Fibroblast of villous mesenchyme (primary cell): Measurements from ENCODE around the gene MAMDC4. TPM values are rescaled to one million over a fixed set of nuclear protein-coding genes. Genes with fewer than 3 reads are reported as not detected.
"Not testable (repeated sequence)": the region's sequence is repeated elsewhere in the genome, so short reads cannot be mapped to it uniquely, and the experiment has no call there.

Experiments
- DNase-seq: peaks from one replicate; pipeline ENCODE4 v3.0.0-alpha.2; 2010; ENCODE audit warnings: low read depth
- H3K4me3 ChIP-seq: 2 replicates; pipeline ENCODE4 v1.5.1; 2011; ENCODE audit warnings: low read depth, mild to moderate bottlenecking, low read length
- total RNA-seq: library from RNA; depleted of rRNA; stranded (reverse); fragments of >200 nt; gene quantifications from 2 replicates; pipeline ENCODE4 v1.2.3, GENCODE V29; 2012
- TF ChIP-seq, protein P1 (sequence below): IDR thresholded peaks from 2 replicates; pipeline ENCODE4 v1.5.1; 2012; ENCODE audit warnings: low read depth, mild to moderate bottlenecking, low read length; ENCODE audit not compliant: insufficient read depth

The MAMDC4 gene
- total RNA-seq, 1 donor = 3.0 TPM

DNA sequence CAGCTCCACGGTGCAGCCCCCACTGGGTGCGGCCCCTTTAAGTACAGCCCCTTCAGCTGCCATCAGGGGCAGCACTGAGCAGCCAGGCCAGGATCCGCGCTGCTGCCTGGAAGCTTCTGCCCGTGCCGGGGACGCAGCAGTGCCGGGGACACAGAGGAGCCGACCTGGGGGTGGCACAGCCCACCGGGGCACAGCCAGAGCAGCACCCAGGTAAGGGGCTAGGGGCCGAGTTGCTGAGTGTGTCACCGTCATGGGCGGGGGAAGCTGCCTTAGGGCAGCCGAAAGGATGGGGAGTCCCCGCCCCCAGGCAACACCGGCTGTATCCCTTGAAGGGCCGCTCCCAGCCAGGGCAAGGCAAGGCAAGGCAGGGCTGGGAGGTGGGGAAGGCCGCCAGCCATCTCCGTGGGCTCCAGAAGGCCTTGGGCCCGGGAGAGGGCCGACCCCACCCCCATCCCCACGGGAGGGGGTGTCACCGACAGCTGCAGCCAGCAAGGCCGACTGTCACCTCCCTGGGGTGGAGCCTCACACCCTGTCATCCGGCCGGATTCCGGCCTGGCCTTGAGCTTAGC is 9.7 kb upstream of the MAMDC4 start, which contains the start of gene AJM1:
Gene AJM1 (plus strand): TSS at position 99 of the 569 bp plus-strand sequence. CDS start 1,937 bp downstream, outside the sequence.
- peak; percentile 73 for DNase-seq
- peak within 1 kb of the TSS; percentile 64 for H3K4me3 ChIP-seq
- TF ChIP-seq, protein P1, sequence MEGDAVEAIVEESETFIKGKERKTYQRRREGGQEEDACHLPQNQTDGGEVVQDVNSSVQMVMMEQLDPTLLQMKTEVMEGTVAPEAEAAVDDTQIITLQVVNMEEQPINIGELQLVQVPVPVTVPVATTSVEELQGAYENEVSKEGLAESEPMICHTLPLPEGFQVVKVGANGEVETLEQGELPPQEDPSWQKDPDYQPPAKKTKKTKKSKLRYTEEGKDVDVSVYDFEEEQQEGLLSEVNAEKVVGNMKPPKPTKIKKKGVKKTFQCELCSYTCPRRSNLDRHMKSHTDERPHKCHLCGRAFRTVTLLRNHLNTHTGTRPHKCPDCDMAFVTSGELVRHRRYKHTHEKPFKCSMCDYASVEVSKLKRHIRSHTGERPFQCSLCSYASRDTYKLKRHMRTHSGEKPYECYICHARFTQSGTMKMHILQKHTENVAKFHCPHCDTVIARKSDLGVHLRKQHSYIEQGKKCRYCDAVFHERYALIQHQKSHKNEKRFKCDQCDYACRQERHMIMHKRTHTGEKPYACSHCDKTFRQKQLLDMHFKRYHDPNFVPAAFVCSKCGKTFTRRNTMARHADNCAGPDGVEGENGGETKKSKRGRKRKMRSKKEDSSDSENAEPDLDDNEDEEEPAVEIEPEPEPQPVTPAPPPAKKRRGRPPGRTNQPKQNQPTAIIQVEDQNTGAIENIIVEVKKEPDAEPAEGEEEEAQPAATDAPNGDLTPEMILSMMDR = peak; percentile 88

GRCh38 chr9:136843159-136843800 is 8.9 kb upstream of the MAMDC4 start:
- not testable (repeated sequence) for H3K4me3 ChIP-seq, DNase-seq

GRCh38 chr9:136843801-136844740 is 8.1 kb upstream of the MAMDC4 start:
- not testable (repeated sequence) for DNase-seq, H3K4me3 ChIP-seq
- TF ChIP-seq, protein P1 = peak; percentile 45

DNA sequence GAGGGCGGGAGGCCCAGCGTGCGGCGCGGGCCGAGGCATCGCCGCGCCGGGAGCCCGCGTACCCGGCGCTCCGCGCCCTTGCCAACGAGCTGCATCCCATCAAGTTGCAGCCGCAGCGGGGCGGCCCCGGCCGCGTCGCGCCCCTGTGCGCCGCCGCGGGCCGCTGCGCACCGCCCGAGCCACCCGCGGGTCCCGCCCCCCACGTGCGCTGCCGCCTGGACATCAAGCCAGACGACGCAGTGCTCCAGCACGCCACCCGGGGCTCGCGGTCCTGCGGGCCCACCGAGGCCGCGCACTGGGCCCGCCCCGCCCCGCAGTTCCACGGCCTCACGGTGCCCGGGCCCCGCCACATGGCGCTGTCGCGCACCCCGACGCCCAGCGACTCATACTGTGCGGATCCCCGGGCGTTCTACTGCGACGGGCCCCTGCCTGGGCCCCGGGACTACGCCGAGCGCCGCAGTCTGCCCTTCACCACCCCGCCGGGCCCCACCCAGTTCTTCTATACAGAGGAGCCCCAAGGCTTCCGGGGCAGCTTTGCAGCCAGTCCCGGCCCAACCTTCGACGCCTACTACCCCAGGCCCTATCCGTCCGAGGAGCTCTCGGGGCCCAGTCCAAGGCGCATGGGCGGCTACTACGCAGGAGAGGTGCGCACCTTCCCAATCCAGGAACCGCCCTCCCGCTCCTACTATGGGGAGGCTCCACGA is 7.2 kb upstream of the MAMDC4 start:
- DNase-seq = no peak
- TF ChIP-seq, protein P1 = no peak
- H3K4me3 ChIP-seq = no peak overlapping the region

DNA sequence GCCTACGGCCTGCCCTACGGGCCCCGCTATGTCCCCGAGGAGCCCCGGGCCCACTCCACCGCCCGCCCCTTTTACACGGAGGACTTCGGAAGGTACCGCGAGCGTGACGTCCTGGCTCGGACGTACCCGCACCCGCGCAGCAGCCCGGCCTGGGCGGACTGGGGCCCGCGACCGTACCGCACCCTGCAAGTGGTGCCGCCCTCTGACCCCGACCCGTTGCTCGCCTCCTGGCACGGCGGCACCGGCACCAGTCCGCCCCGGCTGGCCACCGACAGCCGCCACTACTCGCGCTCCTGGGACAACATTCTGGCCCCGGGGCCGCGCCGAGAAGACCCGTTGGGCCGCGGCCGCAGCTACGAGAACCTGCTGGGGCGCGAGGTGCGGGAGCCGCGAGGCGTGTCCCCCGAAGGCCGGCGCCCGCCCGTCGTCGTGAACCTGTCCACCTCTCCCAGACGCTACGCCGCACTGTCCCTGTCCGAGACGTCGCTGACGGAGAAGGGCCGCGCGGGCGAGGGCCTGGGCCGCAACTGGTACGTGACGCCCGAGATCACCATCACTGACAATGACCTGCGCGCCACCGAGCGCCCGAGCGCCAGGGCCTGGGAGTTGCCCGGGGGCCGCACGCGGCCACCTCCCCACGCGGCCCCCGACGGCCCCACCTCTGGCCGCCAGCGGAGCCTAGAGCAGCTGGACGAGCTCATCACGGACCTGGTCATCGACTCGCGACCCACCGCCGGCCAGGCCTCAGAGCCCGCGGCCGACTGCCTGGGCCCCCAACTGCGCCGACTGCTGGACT is 6.5 kb upstream of the MAMDC4 start:
- TF ChIP-seq, protein P1 = no peak
- DNase-seq = no peak
- no peak overlapping the region for H3K4me3 ChIP-seq

DNA sequence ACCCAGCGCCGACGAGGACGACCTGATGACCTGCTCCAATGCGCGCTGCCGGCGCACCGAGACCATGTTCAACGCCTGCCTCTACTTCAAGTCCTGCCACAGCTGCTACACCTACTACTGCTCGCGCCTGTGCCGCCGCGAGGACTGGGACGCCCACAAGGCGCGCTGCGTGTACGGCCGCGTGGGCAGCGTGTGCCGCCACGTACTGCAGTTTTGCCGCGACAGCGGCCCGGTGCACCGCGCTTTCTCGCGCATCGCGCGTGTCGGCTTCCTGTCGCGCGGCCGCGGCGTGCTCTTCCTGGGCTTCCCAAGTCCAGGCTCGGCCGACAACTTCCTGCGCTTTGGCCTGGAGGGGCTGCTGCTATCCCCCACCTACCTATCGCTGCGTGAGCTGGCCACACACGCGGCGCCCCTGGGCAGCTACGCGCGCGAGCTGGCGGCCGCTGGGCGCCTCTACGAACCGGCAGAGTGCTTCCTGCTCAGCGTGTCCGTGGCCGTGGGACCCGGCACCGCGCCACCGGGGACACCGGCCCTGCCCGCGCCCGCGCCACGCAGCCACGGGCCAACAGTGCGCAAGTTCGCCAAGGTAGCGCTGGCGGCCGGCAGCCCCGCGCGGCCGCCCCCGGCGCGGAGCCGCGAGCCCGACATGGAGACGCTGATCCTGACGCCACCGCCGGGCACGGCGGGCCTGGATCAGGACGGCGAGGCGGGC is 5.6 kb upstream of the MAMDC4 start:
- TF ChIP-seq, protein P1 = no peak
- no peak overlapping the region for H3K4me3 ChIP-seq
- DNase-seq = no peak
